Fibroblast of skin of abdomen (primary cell): ENCODE results near the gene IRF3.
A peak's percentile ranks its signal among the peaks of the same experiment; 100 is the strongest.

Experiments
- DNase-seq: peaks from one replicate; pipeline ENCODE4 v3.0.0-alpha.2; 2013

IRF3 gene

GRCh38 chr19:49687150-49687549 is 21.5 kb upstream of the IRF3 start:
- DNase-seq = no peak

GRCh38 chr19:49686503-49687088 is 20.9 kb upstream of the IRF3 start:
- no peak for DNase-seq

- no peak for DNase-seq
These were observed 20.2 kb upstream of the IRF3 start for GRCh38 chr19:49685845-49686332.

- DNase-seq = no peak
These were observed 19.4 kb upstream of the IRF3 start for GRCh38 chr19:49684983-49685553.

GRCh38 chr19:49684251-49684982 is 18.8 kb upstream of the IRF3 start:
- no peak for DNase-seq

GRCh38 chr19:49683814-49684250 is 18.2 kb upstream of the IRF3 start:
- no peak for DNase-seq

GRCh38 chr19:49682274-49682673 is 16.6 kb upstream of the IRF3 start:
- DNase-seq = no peak

GRCh38 chr19:49681830-49682229 is 16.2 kb upstream of the IRF3 start:
- no peak for DNase-seq

GRCh38 chr19:49680421-49681351 is 15.0 kb upstream of the IRF3 start:
- peak; percentile 79 for DNase-seq

GRCh38 chr19:49679771-49680413 is 14.2 kb upstream of the IRF3 start:
- DNase-seq = no peak

- no peak for DNase-seq
These were observed 13.5 kb upstream of the IRF3 start for GRCh38 chr19:49678985-49679770.

- DNase-seq = peak; percentile 68
These were observed 12.4 kb upstream of the IRF3 start for GRCh38 chr19:49677901-49678674.

- DNase-seq = peak; percentile 42
These were observed 11.7 kb upstream of the IRF3 start, which contains the start of gene PRMT1 for GRCh38 chr19:49677231-49677900. Gene PRMT1, plus strand, starts transcription at chr19:49677271. Its CDS starts 10 bp downstream, at chr19:49677281.

GRCh38 chr19:49676784-49677230 is 11.2 kb upstream of the IRF3 start:
- DNase-seq = peak; percentile 100

- peak; percentile 91 for DNase-seq
These were observed 10.6 kb upstream of the IRF3 start for GRCh38 chr19:49676136-49676783.

- DNase-seq = peak; percentile 48
These were observed 6.7 kb upstream of the IRF3 start for GRCh38 chr19:49672131-49672919.

- DNase-seq = no peak
These were observed 3.9 kb upstream of the IRF3 start for GRCh38 chr19:49669516-49669915.

GRCh38 chr19:49667473-49667872 is 1.8 kb upstream of the IRF3 start:
- no peak for DNase-seq
